GM12864 (cell line): Measurements from ENCODE around the gene DLL1.

ENCODE experiments used
- DNase-seq: peaks from one replicate; pipeline ENCODE4 v3.0.0-alpha.2; 2011; ENCODE audit warnings: low read depth
- H3K4me3 ChIP-seq: 2 replicates; pipeline ENCODE4 v1.5.1; 2011; ENCODE audit warnings: mild to moderate bottlenecking, low read depth, low read length, control low read depth
- TF ChIP-seq, protein P1 (sequence below): IDR thresholded peaks from 2 replicates; pipeline ENCODE4 v1.5.1; 2011; ENCODE audit warnings: low read depth, mild to moderate bottlenecking, moderate library complexity, low read length, control low read depth, inconsistent platforms; ENCODE audit errors: missing control alignments

The DLL1 gene

DNA sequence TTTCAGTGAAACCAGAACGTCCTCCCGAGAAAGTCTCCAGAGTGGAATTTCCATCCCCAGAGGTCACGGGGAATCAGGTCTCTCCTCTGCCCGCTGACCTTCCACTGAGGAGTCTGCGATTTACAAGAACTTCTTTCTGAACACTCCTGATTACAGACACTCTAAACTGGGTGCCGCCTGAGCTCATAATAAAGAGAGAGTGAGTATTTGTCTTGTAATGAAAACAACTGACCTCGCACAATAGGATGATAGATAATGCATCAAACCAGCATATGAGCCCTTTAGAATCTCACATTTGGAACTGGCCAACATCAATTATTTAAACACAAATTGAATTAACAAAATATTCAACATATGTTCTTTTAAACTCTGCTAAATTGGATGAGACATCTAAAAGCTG lies 47.5 kb downstream of the DLL1 start:
- TF ChIP-seq, protein P1, sequence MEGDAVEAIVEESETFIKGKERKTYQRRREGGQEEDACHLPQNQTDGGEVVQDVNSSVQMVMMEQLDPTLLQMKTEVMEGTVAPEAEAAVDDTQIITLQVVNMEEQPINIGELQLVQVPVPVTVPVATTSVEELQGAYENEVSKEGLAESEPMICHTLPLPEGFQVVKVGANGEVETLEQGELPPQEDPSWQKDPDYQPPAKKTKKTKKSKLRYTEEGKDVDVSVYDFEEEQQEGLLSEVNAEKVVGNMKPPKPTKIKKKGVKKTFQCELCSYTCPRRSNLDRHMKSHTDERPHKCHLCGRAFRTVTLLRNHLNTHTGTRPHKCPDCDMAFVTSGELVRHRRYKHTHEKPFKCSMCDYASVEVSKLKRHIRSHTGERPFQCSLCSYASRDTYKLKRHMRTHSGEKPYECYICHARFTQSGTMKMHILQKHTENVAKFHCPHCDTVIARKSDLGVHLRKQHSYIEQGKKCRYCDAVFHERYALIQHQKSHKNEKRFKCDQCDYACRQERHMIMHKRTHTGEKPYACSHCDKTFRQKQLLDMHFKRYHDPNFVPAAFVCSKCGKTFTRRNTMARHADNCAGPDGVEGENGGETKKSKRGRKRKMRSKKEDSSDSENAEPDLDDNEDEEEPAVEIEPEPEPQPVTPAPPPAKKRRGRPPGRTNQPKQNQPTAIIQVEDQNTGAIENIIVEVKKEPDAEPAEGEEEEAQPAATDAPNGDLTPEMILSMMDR, result no peak
- DNase-seq, result no peak
- no peak overlapping the region for H3K4me3 ChIP-seq

DNA sequence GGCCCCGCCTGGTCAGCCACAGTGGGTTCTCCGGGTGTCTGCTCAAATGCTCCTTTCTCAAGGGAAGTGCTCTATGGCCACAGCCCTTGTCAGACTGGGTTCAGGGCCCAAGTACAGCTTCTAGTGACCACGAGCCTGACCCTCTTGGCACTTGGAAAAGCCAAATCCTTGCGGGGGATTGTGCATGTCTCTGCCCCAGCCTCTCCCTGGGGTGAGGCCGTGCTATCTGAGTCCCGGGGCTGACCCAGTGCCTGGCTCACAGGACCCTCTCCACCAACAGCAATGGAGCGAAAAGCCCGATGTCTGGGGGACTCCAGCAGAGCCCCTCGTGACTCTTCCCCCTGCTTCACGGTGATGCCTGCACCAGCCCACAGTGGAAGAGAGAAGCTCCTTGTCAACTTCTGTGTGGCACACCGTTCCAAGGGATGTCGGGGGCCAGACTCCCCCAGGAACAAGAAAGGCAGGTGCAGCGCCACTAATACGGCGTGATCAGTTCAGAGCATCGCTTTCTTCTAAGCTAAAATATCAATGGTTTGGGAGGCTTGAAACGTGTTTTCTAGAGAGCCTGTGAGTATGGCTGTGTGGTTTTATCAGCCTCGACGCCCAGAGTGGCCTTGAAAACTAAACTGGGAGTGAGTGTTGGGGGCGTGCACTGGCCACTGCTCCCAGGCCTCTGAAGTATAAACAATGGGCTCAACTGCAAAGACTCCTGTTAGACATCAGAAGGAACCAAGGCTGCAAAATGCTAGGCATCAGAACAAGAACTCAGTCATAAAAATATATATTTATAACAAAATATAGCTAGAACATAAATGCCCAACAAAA lies 51.9 kb downstream of the DLL1 start:
- H3K4me3 ChIP-seq, result no peak overlapping the region
- no peak for DNase-seq
- TF ChIP-seq, protein P1, result no peak

DNA sequence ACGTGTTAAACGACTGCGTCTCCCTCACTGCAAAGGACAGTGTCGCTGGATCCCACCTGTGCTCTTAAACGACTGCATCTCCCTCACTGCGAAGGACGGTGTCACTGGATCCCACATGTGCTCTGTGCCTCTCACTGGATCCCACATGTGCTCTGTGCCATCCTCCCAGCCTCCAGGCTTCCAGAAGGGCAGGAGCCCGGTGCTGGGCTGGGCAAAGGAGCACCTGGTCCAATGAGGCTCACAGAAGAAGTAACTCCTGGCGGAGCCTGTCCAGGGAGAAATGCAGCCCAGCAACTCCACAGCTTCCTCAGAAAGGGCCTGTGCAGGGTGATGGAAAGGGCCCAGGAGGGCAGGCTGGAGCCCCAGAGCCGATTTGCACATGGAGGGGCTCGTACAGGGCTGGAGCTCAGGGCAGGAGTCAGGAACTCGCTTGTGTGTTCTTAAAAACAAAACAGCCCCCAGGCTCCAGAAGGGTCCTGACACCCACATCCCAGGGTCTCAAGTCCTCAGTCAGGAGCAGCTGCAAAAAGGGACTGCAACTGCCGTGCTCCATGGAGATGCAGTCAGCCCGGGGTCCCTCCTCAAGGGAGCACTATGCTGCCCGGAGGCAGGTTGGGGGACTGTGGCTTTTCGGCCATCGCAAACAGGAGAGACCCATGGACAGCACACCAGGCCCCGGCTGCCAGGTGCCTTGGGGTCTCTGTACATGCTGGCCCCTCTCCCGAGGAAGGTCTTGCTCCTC lies 52.7 kb downstream of the DLL1 start:
- no peak overlapping the region for H3K4me3 ChIP-seq
- no peak for DNase-seq
- TF ChIP-seq, protein P1, result no peak

DNA sequence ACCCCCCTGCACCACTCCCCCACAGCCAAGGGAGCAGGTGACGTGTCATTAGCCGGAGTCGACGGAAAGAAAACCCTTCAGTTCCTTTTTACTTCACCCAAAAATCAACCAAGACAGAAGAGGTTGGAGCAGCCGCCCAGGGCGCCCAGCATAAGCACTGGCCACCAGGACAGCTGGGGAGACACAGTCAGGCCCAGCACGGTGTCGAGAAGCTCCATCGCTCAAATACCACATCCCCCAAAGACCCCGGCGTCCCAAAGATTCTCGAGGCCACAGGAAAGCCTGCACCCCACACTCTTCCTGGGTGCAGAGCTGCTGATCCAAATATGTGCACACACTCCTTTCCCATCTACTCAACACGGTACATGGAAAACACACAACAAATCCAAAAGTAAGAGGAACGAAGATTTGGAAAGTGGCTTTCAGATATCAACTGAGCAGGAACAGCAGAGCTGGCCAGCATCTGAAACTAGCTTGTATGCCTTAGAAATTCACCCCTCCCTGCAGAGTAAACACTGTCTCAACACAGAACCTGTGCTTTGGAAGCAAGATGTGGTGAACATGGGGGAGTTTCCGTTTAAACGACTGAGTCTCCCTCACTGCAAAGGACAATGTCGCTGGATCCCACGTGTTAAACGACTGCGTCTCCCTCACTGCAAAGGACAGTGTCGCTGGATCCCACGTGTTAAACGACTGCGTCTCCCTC lies 54.6 kb downstream of the DLL1 start:
- TF ChIP-seq, protein P1, result no peak
- no peak overlapping the region for H3K4me3 ChIP-seq
- no peak for DNase-seq

DNA sequence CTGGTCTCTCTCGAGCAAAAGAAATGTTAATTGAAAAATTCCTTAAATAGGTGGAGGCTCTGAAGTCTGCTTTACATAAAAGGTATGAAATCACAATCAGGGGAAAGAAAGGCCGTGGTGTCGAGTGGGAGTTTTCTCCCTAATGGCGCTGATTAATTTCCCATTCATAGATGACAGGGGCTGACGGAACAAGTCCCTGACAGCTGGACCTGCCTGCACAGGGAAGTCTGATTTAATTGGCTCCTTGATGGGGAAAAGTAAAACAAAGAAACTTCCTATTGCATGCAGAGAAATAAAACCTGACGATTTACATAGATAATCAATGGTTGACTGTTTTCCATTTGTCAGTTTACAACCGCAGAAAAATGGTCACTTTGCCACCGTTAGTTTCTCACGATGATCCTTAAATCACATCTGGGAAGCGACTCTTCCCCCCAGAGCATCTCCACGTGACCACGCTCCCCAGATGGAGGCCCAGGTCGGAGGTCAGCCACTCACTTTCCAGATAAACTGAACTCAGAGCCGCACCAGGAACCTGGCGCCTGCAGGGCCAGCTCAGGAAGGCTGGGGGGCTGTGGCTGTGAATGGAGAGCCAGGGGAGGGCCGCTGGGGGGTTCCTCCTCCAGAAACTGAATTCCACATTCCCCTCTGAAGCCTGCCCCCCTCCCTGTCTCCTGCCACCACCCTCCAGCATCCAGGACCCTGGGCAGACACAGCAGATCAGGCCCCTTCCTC lies 55.3 kb downstream of the DLL1 start:
- no peak overlapping the region for H3K4me3 ChIP-seq
- no peak for DNase-seq
- TF ChIP-seq, protein P1, result no peak

DNA sequence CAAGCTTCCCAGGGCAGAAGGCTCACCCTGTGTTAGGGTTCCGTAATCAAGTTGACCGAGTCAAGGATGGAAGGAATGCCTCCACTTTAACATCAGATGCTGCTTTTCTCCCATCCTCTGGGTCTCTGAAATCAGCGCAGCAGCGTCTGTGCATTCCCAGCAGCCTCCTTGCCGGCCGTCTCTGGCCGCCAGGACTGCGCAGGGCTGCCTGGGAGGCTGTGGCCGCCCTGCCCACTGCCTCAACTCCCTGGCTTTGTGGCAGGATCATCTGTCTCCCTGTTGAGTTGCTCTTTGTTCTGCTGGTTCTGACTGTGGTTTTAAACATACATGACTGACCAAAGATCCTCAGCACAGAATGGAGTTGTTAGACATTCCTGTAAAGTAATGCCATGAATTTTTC lies 56.5 kb downstream of the DLL1 start:
- no peak for DNase-seq
- TF ChIP-seq, protein P1, result no peak
- H3K4me3 ChIP-seq, result no peak overlapping the region
